ENCODE measurements around the gene HOATZ.

Gene HOATZ

DNA sequence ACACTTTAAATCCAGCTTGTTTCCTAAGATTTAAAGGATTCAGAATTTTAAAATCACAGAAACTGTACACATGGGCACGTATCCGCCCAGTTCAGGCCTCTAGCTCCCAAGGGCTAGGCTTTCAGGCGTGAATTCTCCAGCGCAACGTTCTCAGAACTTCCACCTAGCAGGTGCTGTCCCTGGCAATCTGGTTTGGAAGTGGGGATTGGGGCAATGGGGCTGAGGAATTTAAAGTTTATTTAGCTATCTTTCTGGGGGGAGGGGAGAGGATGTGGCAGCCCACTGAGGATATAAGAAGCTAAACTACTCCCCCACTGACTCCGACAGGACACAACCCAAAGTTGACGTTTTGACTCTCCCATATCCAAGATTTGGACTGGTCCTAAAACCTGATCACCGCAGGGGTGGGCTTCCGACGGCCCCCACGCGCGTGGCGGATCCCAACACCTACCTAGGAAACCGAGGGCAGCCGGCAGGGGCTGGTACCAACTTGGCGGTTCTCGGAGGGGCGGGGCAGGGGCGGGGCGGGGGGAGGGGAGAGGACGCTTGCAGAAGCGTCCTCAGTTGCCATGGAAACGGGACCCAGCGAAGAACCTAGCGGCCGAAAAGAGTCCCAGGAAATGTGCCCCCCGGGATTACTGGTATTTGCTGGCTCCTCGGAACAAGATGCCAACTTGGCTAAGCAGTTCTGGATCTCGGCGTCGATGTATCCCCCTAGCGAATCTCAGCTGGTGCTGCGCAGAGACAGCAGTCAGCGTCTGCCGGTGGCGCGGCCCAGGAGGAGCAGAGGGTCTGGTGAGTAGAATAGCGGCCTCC is at the start of gene HOATZ:
Gene HOATZ (plus strand): TSS at position 563 of the 816 bp plus-strand sequence. CDS start 7 bp downstream, at position 570.
- DNase-seq = no peak

- no peak for DNase-seq
These were observed 49.2 kb upstream of the HOATZ start for GRCh38 chr11:111465400-111465799.

DNA sequence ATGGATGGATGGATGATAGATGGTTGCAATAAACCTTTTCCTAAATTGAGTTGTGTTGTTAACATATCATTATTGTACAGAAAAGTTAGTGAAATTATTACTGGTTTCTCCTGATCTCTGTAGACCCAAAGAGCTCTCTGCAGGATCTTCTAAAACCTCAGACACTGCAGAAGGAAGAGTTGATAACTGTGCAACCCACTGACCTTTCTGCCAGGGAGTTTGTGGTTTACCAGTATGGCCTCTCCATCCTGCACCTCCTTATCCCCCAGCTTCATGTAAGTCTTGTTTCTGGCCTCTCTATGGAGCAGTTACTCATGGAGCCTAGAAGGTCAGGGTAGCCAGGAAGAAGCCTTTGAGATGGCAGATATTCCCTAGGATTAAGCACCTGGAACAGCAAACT is 48.0 kb upstream of the HOATZ start:
- no peak for DNase-seq

- DNase-seq = no peak
These were observed 45.4 kb upstream of the HOATZ start for GRCh38 chr11:111469200-111469599.

- DNase-seq = no peak
These were observed 42.4 kb upstream of the HOATZ start for GRCh38 chr11:111472228-111472627.

GRCh38 chr11:111474432-111474831 is 40.1 kb upstream of the HOATZ start:
- DNase-seq = no peak

GRCh38 chr11:111476366-111476765 is 38.2 kb upstream of the HOATZ start:
- no peak for DNase-seq

DNA sequence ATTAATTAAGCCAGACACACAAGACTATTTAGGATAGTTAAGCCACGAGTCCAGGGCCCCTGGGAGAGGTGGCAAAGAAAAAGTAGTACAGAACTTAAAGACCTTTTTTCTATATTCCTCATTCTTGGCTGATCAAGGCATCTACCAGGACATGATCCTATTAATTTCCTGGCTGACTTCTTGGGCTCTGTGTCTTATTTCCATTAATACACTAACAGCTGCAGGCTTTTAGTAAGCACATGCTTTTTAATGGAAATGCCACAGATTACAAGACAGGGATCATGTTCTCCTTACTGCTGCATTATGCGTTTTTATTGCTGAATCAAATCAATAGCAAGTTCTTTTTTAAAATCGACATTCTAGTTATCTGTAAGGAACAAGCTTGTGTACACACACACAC is 37.6 kb upstream of the HOATZ start:
- no peak for DNase-seq

GRCh38 chr11:111477898-111478297 is 36.7 kb upstream of the HOATZ start:
- no peak for DNase-seq

DNA sequence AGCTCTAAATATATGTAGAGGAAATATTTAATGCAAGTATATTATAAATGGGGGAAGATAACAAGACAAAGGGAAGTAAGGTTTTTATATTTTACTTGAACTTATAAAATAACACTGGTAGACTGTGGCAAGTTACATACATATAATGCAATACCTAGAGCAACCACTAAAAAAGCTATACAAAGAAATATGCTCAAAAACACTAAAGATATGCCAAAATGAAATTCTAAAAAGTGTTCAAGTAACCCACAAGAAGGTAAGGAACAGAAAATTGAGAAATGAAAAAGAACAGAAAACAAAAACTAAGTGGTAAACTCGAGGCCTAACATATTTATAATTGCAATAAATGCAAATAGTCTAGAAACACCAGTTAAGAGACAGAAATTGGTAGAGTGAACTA is 34.9 kb upstream of the HOATZ start:
- DNase-seq = no peak

- no peak for DNase-seq
These were observed 31.1 kb upstream of the HOATZ start for GRCh38 chr11:111483431-111483830.

GRCh38 chr11:111490496-111490895 is 24.1 kb upstream of the HOATZ start:
- no peak for DNase-seq

DNA sequence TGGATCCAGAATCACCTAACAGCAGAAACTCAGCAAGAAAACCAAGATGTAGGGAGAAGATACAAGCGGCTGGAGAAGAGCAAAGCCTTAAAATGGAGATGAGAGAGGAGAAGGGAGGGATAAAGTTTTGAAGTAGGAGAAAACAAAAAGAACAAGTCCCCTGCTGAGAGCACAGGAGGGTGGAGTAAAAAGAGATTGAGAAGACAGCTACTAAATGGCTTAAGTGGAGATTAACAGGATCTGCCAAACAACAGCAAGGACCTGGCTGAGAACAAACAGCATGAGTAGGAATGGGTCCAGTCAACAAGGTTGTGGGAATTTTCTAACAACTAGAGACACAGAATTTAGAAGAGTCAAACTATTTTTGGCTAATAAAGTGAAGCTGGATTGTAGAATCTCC is 20.5 kb upstream of the HOATZ start:
- no peak for DNase-seq

DNA sequence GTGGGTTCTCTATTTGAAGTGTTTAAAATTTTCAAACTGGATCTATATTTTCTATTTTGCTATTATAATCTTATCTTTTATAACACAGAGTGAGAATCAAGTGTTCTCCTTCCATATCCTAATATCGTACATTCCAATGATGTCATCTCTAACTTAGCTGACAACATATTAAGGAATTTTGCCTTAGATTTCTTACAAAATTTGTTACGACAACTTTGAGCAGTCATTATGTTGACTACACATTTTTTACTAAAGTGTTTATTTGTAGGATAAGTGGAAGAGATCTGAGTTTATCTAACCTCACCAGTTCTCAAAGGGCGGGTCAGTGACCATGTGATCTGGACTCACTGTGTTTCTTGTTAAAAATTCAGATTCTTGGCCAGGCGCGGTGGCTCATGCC is 15.1 kb upstream of the HOATZ start:
- no peak for DNase-seq

DNA sequence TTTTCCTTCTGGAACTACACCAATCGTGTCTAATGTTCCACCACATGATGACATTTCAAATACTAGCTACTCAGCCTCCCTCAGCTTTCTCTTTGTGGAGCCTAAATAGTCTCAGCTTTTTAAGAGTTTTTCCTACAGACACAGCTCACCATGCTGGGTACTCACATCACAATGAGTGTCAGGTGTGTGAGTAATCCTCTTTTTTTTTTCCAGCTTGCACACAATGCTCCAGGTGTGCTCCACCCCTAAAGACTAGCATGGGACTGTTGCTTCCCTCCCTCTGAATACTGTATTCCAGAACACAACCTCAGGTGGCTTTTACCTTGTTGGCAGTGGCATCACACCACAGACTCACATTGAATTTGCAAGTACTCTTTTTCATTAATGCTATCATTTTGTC is 14.1 kb upstream of the HOATZ start:
- no peak for DNase-seq

- DNase-seq = no peak
These were observed 12.0 kb upstream of the HOATZ start for GRCh38 chr11:111502611-111503010.

- DNase-seq = no peak
These were observed 4.3 kb upstream of the HOATZ start for GRCh38 chr11:111510311-111510710.

- no peak for DNase-seq
These were observed 2.0 kb upstream of the HOATZ start, which contains the start of gene BTG4 for GRCh38 chr11:111512296-111513239. TSS of gene BTG4 (minus strand) at chr11:111512386. CDS start at chr11:111498776, 13,610 bp downstream.

DNA sequence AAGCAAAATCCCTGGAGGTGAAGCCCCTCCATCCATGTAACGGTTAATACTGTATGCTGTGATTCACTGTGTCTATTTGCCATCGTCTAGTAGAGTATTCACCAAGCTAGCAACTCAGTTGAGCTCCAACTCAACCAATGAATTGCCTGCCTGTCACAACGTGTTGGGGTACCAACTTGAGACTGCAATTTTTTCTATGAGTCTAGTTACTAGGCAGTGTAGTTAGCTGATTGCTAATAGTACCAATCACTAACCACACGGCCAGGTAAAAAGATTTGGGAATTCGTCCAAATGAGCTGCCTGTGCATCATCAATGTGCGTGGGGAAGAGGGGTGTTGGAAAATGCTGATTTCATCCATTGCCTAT is 1.4 kb upstream of the HOATZ start:
- no peak for DNase-seq

DNA sequence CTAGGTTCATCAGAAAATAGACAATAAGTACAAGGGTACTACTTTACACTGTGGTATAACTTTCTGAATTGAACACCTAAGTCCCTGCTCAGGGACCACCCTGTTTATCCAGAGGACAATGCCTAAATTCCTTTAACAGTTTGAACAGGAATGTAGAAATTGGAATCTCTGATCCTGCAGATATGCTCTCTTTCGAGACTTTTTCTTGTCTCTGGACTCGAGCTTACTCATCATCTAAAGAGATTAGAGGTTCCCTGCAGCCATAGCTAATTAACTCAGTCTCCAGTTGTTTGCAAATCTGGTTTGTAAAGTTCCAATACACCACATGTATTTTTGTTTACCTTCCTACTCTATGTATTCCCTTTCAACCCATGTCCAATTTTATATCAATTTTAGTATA is 1.0 kb downstream of the HOATZ start:
- DNase-seq = no peak

GRCh38 chr11:111518668-111519067 is 4.1 kb downstream of the HOATZ start:
- no peak for DNase-seq

DNA sequence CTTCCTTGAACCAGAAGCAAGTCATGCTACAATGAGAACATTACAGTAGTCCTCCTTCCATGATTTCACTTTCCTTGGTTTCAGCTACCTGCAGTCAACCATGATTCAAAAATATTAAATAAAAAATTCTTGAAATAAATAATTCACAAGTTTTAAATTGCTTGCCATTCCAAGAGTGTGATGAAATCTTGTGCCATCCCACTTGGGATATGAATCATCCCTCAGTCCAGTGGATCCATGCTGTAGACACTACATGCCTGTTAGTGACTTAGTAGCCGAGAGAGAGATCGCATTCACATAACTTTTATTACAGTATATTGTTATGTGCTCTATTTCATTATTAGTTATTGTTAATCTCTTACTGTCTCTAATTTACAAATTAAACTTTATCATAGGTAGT is 6.0 kb downstream of the HOATZ start:
- DNase-seq = no peak

DNA sequence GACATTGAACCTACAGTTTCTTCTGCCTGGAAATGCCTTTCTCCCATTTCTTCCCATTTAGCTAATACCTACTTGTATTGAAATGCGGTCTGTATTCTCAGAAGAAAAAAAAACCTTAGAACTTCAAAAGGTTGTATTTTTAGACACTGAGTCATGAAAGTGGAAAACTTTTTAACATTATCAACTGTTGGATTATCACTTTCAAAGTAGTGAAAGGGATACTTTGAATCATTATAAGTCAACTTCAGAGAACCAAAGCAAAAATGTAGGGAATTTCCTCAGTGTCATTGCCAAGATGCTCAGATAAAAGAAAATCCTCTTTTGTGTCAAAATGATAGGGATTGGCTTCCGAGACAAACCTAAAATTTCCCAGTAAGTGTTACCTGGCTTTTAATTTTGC is 6.6 kb downstream of the HOATZ start:
- DNase-seq = no peak

GRCh38 chr11:111522426-111522825 is 7.8 kb downstream of the HOATZ start:
- DNase-seq = no peak

Data from NCI-H2107 (cell line).